Stimulated activated CD4-positive, alpha-beta T cell treated with anti-CD3 and anti-CD28 coated beads, Interleukin-1b, Interleukin-23, amount 100 ng/mL, for 48 hours (primary cell): ENCODE results near the gene ZNF93.
A peak's percentile ranks its signal among the peaks of the same experiment; 100 is the strongest.
"Not testable (repeated sequence)": the region's sequence is repeated elsewhere in the genome, so short reads cannot be mapped to it uniquely, and the experiment has no call there.

ENCODE experiments used
- DNase-seq: peaks from one replicate; pipeline ENCODE4 v3.0.0-alpha.2; 2020

Gene ZNF93

DNA sequence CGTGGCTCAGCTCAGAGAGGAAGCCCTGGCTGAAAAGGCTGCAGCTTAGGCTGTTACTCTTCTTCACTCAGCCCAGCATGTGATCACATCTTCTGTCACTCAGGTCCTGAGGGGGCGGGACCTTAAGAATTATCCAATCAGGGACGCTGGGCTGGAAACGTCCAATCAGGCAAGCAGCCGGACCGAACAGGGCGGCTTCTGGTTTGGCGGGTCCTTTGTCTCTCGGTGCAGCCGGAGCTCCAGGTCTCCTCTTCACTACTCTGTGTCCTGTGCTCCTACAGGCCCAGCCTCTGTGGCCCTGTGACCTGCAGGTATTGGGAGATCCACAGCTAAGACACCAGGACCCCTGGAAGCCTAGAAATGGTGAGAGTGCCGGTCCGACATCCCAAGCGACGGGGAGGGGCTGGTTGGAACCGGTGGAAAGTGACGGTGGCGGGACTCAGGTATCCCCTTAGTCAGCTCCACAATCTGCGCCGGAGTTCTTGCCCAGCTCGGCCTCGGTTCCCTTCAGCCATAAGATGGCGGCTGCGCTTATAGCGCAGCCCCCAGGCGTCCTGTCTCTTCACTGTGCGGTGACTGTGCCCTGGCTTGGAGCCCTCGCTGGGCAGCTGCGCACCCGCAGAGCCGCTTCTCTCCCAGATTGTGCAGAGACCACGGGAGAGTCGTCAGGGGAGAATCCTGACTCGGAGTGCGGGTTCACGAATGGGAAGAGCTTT, at the start of gene ZNF93:
TSS of gene ZNF93 (plus strand) at position 218 of the 716 bp plus-strand sequence. CDS start at position 361, 143 bp downstream.
- DNase-seq, result peak; percentile 94

DNA sequence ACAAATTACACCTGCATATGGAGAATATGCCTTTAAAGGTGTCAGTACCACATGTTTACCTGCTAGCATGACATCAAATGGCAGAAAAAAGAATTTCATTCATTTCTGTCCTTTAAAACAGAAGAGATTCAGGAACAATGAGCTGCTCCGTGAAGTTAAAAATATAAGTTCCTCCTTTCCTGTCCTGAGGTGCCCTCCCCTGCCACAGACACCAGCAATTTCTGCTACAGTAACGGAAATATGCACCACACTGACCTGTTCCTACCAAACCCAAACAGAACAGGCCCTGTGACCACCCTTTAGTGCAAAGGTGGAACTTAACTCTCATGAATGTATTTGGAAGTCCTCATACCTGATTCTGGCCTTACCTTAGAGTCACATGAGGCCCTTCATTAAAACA, 49.0 kb upstream of the ZNF93 start:
- DNase-seq, result not testable (repeated sequence)

DNA sequence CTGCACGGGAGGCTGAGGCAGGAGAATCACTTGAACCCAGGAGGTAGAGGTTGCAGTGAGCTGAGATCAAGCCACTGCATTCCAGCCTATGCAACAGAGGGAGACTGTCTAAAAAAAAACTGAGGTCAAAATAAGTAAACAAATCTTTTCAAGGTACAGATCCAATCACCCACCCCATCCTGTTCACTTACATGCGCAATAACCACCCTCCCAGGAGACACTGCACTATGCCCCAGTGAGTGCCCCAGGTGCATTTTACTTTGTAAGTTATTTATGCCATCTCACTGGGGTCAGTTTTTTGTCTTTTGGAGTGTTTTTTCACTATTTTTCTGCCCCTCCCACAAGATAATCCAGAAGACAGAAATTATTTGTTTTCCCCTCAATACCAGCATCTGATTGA, 42.0 kb upstream of the ZNF93 start:
- no peak for DNase-seq

GRCh38 chr19:19860756-19861390, 39.9 kb upstream of the ZNF93 start:
- DNase-seq, result peak; percentile 66

DNA sequence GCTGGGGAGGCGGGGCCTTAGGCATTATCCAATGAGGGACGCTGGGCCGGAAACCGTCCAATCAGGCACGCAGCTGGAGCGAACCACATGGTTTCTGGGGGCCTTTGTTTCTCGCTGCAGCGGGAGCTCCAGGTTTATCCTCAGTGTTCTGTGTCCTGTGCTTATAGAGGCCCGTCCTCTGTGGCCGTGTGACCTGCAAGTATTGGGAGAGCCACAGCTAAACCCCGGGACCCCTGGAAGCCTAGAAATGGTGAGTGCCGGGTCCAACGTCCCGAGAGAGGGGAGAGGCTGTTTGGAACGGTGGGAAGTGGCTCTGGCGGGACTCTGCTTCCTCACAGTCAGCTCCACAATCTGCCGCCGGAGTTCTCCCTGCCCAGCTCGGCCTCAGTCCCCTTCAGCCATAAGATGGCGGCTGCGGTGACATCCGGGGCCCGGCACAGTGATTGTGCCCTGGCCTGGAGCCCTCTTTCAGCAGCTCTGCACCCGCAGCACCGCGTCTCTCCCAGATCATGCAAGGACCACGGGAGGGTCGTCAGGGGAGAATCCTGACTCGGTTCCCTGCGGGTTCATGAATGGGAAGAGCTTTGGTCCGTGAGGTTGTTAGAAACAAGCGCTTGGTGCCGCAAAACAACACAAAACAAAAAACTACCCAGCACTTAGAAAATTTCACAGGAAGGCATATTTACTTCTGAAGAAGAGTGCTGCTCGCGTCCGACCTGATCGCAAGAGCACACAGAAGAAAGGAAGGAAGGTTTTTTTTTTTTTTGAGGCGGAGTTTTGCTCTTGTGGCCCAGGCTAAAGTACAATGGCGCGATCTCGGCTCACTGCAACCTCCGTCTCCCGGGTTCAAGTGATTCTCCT, 34.8 kb upstream of the ZNF93 start, which contains the start of gene ZNF253:
TSS of gene ZNF253 (plus strand) at position 133 of the 861 bp plus-strand sequence. CDS start at position 248, 115 bp downstream.
- peak; percentile 96 for DNase-seq

DNA sequence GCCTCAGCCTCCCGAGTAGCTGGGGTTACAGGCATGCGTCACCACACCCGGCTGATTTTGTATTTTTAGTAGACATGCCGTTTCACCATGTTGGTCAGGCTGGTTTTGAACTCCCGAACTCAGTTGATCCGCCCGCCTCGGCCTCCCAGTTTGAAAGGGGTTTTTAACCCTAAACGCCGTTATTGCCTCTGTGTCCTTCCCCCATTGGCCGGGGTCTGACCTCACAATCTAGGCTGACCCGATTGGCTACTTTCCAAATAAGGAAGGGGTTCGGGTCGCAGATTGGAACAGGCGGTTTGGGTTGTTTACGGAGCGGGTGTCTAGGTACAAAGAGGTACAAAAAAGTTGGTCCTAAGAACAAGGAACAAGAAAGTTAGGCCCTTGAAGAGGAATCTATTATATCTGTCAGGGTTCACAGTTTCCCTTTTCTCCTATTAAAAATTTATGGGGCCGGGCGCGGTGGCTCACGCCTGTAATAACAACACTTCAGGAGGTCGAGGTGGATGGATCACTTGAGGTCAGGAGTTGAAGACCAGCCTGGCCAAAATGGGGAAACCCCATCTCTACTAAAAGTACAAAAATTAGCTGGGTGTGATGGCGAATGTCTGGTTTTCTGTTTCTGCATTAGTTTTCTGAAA, 34.0 kb upstream of the ZNF93 start:
- DNase-seq, result peak; percentile 56

DNA sequence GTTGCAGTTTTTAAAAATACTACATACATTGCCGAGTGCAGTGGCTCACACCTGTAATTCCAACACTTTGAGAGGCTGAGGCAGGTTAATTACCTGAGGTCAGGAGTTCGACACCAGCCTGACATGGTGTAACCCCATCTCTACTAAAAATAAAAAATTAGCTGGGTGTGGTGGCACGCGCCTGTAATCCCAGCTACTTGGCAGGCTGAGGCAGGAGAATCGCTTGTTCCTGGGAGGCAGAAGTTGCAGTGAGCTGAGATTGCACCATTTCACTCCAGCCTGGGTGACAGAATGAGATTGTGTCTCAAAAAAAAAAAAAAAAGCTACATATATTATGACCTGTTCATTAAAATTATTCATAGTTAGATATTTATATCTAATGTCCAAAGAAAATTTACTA, 30.7 kb upstream of the ZNF93 start:
- DNase-seq, result not testable (repeated sequence)

- DNase-seq, result peak; percentile 2
Measured at GRCh38 chr19:19871932-19872331, 28.8 kb upstream of the ZNF93 start.

GRCh38 chr19:19873381-19873780, 27.4 kb upstream of the ZNF93 start:
- no peak for DNase-seq

DNA sequence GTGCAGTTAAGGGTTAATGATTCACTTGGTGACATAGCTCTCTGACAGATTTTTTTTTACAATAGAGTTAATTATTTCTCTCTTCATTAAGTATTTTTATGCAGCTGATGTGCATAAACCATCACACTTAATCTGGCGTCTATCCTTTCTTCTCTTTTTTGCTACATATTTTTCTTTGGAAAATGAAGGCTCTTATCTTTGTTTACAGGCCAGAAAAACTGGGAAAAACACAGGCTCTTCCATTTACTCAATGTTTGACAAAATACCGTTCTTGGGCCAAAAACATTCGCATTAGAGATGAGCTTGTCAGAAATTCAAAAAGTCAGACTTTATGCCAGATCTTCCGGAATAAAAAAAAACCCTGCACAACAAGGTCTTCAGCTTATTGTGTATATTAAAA, 23.0 kb upstream of the ZNF93 start:
- DNase-seq, result no peak

GRCh38 chr19:19884583-19884982, 16.2 kb upstream of the ZNF93 start:
- DNase-seq, result no peak

- DNase-seq, result not testable (repeated sequence)
Measured at GRCh38 chr19:19892055-19892941, 8.4 kb upstream of the ZNF93 start.

DNA sequence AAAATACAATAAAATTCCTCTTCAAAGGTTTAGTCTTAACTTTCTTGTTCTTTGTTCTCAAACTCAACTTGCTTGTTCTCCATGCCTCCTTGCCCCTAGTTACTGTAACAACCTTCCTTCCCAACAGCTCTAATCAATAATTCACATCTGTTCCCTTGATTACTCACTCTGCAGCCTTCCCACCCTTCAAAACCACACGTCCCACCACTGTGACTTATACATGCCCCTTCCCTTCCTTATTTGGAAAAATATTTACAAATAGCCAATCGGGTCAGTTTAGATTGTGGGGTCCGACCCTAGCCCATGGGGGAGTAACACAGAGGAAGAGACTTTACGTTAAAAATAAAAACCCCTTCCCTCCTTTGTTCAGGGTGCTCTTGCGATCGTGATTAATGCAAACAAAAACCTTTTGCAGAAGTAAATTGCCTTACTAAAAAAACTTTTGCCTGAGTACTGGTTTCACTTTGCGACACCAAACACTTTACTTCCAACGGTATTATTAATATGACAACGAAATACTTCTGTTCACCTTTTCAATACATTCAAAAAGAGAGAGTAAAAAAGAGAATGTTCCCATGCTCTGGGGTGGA, 512 bp upstream of the ZNF93 start:
- DNase-seq, result no peak

- DNase-seq, result not testable (repeated sequence)
Measured at GRCh38 chr19:19907551-19907950, 6.8 kb downstream of the ZNF93 start.

- DNase-seq, result no peak
Measured at GRCh38 chr19:19909654-19910053, 8.9 kb downstream of the ZNF93 start.

DNA sequence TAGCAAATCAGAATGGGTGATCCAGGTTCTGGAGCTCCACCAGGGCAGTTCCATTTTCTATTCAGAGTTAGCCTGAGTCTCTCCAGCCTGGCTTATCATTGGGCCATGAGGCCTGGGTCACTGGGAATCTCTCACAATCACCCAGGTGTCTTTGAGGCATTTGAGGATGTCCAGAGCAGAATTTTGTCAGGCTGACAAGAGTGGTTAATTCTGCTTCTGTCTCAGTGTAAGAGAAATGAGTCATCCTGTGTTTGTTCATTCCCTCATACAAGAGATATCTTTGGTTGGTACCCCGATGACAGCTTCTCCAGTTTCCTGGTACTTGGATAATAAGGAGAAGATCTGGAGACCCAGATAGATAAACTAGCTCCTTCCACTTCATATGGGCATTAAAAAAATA, 10.4 kb downstream of the ZNF93 start:
- no peak for DNase-seq

GRCh38 chr19:19914596-19914995, 13.8 kb downstream of the ZNF93 start:
- no peak for DNase-seq

DNA sequence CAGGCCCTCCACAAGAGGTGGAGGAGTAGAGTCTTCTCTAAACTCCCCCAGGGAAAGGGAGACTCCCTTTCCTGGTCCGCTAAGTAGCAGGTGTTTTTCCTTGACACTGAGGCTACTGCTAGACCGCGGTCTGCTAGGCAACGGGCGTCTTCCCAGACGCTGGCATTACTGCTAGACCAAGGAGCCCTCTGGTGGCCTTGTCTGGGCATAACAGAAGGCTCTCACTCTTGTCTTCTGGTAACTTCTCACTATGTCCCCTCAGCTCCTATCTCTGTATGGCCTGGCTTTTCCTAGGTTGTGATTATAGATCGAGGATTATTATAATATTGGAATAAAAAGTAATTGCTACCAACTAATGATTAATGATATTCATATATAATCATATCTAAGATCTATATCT, 29.7 kb downstream of the ZNF93 start:
- DNase-seq, result peak; percentile 20

GRCh38 chr19:19933432-19934314, 32.9 kb downstream of the ZNF93 start:
- not testable (repeated sequence) for DNase-seq

GRCh38 chr19:19937403-19937802, 36.7 kb downstream of the ZNF93 start:
- no peak for DNase-seq
